ENCODE data around the gene EML5. TPM values are rescaled to one million over a fixed set of nuclear protein-coding genes. Genes with fewer than 3 reads are reported as not detected.

Gene EML5
- total and polyA plus RNA-seq, 2 donors (not counting 3 experiments of a cell fraction or from before 2014, with no cell fraction given): not detected

- dilution Hi-C loops (cut with MboI; ENCODE audit: extremely low pct_ligation_motif_present, low sequenced_read_pairs): no loop called here
- intact Hi-C loops (cut with micrococcal nuclease): no loop called here
- Histone ChIP-seq H2AFZ (ENCODE audit: low read depth, low read length) (no peak overlapping the region), H3K4me1 (ENCODE audit: control insufficient read depth, extremely low read depth, insufficient read depth, low read length) (no peaks in the 10 kb centered on the region), H4K20me1 (replicated peaks; ENCODE audit: control insufficient read depth, extremely low read depth, insufficient read depth, low read length) (no peaks in the 10 kb centered on the region), H3K79me2 (ENCODE audit: control insufficient read depth, insufficient read depth, low read length) (no peaks in the 10 kb centered on the region), H3K4me3 (replicated peaks in 1 of 3; ENCODE audit: insufficient read depth in 1 of 3, low read depth in 1 of 3, low read length in 3 of 3) (no peak overlapping the region), H3K9me3 (replicated peaks; ENCODE audit: control insufficient read depth, insufficient read depth, low read length) (no peaks in the 10 kb centered on the region), H3K9me1 (replicated peaks; ENCODE audit: control insufficient read depth, extremely low read depth, insufficient read depth, low read length) (no peaks in the 10 kb centered on the region), H3K27ac (ENCODE audit: insufficient read depth, low read depth, low read length) (no peak overlapping the region), H3K27me3 (ENCODE audit: control insufficient read depth in 2 of 2, insufficient read depth in 2 of 2, low read length in 2 of 2) (peaks cover 10 to 22% of the 10 kb centered on the region in 2 experiments), H3K36me3 (ENCODE audit: control insufficient read depth in 2 of 2, extremely low read depth in 1 of 2, insufficient read depth in 2 of 2, low read length in 2 of 2) (no peaks in the 10 kb centered on the region), H3K4me2 (ENCODE audit: insufficient read depth, low read length) (no peak overlapping the region), H3K9ac (replicated peaks; ENCODE audit: extremely low read depth, insufficient read depth, low read length) (no peak overlapping the region)
- POLR2A ChIA-PET: no interaction called here
- CTCF ChIA-PET: no interaction called here
- no TSS peak for BruUV-seq (replicated peaks)
- DNase-seq (ENCODE audit: low read depth, low spot score) (no peak), FAIRE-seq (no peak)
- TF ChIP-seq MYC (IDR thresholded peaks at IDR 0.05; ENCODE audit: low read depth, low read length): no peak
- no peak for TF ChIP-seq JUN (IDR thresholded peaks at IDR 0.05; ENCODE audit: borderline replicate concordance, insufficient read depth, insufficient read length, low read depth)
- TF ChIP-seq CTCF (IDR thresholded peaks at IDR 0.05; ENCODE audit: extremely low read depth in 1 of 2, insufficient read depth in 1 of 2, low read depth in 1 of 2, low read length in 2 of 2): no peak
- TF ChIP-seq MAX (IDR thresholded peaks at IDR 0.05; ENCODE audit: insufficient read depth, insufficient read length): no peak
- no peak for TF ChIP-seq FOS (IDR thresholded peaks at IDR 0.05; ENCODE audit: borderline replicate concordance, insufficient read depth, low read length)
- TF ChIP-seq EZH2 (IDR thresholded peaks at IDR 0.05; ENCODE audit: borderline replicate concordance, low read depth, low read length, severe bottlenecking): no peak
- no peak for TF ChIP-seq GATA2 (IDR thresholded peaks at IDR 0.05; ENCODE audit: insufficient read depth, insufficient read length, low read depth, low read length)
Observed at GRCh38 chr14:88785911-88786310, 6.8 kb downstream of the EML5 start.

Measured in endothelial cell of umbilical vein (primary cell).